ENCODE results near the gene NPY4R2. TPM values are rescaled to one million over a fixed set of nuclear protein-coding genes. Genes with fewer than 3 reads are reported as not detected.
"Not testable (repeated sequence)": the region's sequence is repeated elsewhere in the genome, so short reads cannot be mapped to it uniquely, and the experiment has no call there.

Gene NPY4R2
- total RNA-seq, 2 donors from 2014 or later = 5.6 to 8.9 TPM

DNA sequence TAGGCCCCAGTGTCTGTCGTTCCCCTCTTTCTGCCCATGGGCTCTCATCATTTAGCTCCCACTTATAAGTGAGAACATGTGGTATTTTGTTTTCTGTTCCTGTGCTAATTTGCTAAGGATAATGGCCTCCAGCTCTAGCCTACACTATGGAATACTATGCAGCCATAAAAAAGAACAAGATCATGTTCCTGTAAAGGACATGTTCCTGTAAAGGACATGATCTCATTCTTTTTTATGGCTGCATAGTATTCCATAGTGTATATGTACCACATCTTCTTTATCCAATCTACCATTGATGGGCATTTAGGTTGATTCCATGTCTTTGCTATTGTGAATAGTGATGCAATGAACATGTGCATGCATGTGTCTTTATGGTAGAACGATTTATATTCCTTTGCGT is 19.2 kb downstream of the NPY4R2 start:
- intact Hi-C loops (cut with DNase I); H3K27me3 ChIP-seq (replicated peaks; ENCODE audit: insufficient read depth); DNase-seq (ENCODE audit: low spot score); H3K36me3 ChIP-seq; H3K27ac ChIP-seq; H3K9me3 ChIP-seq; H3K4me3 ChIP-seq; H3K4me1 ChIP-seq (replicated peaks): not testable (repeated sequence)
- WGBS = 90% methylated on average over 1 of the region's 3 CpGs

DNA sequence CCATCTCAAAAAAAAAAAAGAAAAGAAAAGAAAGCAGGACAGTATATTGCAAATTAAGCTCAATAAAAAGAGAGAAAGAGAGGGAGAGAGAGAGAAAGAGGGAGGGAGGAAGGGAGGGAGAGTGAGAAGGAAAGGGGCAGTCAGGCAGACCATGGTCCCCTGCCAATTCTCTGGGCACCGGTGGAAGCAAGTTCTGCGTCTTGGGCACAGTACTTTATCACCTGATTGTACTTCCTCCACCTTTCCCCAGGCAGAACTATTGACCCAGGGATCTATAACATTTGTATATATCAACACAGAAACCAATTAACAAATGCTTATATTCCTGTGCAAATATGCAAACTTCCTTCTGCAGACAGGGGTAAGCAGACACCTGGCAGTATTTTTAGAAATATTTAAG is 22.4 kb downstream of the NPY4R2 start:
- H3K36me3 ChIP-seq; H3K9me3 ChIP-seq; H3K27me3 ChIP-seq (replicated peaks; ENCODE audit: insufficient read depth); H3K4me1 ChIP-seq (replicated peaks); H3K4me3 ChIP-seq; intact Hi-C loops (cut with DNase I): not testable (repeated sequence)
- H3K27ac ChIP-seq = peak overlapping the region in 1 of 2 donors; percentile 69
- peak; percentile 54 for DNase-seq (ENCODE audit: low spot score)
- WGBS = 20% methylated on average over 2 of the region's 2 CpGs

DNA sequence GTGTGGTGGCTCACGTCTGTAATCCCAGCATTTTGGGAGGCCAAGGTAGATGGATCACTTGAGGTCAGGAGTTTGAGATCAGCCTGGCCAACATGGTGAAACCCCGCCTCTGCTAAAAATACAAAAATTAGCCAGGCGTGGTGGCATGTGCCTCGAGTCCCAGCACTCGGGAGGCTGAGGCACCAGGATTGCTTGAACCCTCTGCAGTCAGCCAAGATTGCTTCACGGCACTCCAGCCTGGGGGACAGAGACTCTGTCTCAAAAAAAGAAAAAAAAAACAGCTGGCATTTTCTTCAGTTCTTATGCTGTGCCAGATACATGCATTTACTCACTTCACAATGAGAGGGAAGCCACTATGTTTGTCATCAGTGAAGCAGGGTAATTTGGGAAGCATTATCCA is 22.9 kb downstream of the NPY4R2 start:
- H3K4me1 ChIP-seq (replicated peaks); DNase-seq (ENCODE audit: low spot score); H3K9me3 ChIP-seq; intact Hi-C loops (cut with DNase I); H3K4me3 ChIP-seq; H3K27me3 ChIP-seq (replicated peaks; ENCODE audit: insufficient read depth); H3K36me3 ChIP-seq: not testable (repeated sequence)
- WGBS = 52% methylated on average over 6 of the region's 6 CpGs
- peak overlapping the region; percentile 26 to 69 for H3K27ac ChIP-seq

GRCh38 chr10:47942351-47943019 is 24.0 kb downstream of the NPY4R2 start:
- H3K27me3 ChIP-seq (replicated peaks; ENCODE audit: insufficient read depth); intact Hi-C loops (cut with DNase I); H3K4me3 ChIP-seq; H3K4me1 ChIP-seq (replicated peaks); H3K27ac ChIP-seq; DNase-seq (ENCODE audit: low spot score); H3K36me3 ChIP-seq; H3K9me3 ChIP-seq: not testable (repeated sequence)
- WGBS = 51% methylated on average over 5 of the region's 8 CpGs

- H3K4me3 ChIP-seq; H3K9me3 ChIP-seq; DNase-seq (ENCODE audit: low spot score); H3K27me3 ChIP-seq (replicated peaks; ENCODE audit: insufficient read depth); intact Hi-C loops (cut with DNase I); H3K4me1 ChIP-seq (replicated peaks); H3K27ac ChIP-seq; H3K36me3 ChIP-seq: not testable (repeated sequence)
- WGBS = no CpG with 5 or more reads among the region's 4 CpGs
Measured at GRCh38 chr10:47943328-47943727, 24.9 kb downstream of the NPY4R2 start.

DNA sequence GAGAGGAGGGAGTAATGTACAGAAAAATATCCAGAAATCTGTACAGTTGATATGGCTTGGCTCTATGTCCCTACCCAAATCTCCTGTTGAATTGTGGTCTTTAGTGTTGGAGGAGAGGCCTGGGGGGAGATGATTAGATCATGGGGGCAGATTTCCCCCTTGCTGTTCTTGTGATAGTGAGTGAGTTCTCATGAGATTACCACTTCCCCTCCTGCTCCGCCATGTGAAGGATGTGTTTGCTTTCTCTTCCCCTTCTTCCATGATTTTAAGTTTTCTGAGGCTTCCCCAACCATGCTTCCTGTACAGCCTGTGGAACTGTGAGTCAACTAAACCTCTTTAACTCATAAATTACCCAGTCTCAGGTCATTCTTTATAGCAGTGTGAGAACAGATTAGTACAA is 29.0 kb downstream of the NPY4R2 start:
- DNase-seq (ENCODE audit: low spot score); H3K27ac ChIP-seq; H3K36me3 ChIP-seq; H3K4me3 ChIP-seq; H3K4me1 ChIP-seq (replicated peaks); intact Hi-C loops (cut with DNase I); H3K9me3 ChIP-seq; H3K27me3 ChIP-seq (replicated peaks; ENCODE audit: insufficient read depth): not testable (repeated sequence)
- 92% methylated on average over 1 of the region's 1 CpG for WGBS

- 89% methylated on average over 8 of the region's 8 CpGs for WGBS
- intact Hi-C loops (cut with DNase I); H3K4me1 ChIP-seq (replicated peaks); H3K9me3 ChIP-seq; H3K27me3 ChIP-seq (replicated peaks; ENCODE audit: insufficient read depth); H3K36me3 ChIP-seq; H3K4me3 ChIP-seq; DNase-seq (ENCODE audit: low spot score); H3K27ac ChIP-seq: not testable (repeated sequence)
Measured at GRCh38 chr10:47957158-47957557, 38.7 kb downstream of the NPY4R2 start.

GRCh38 chr10:47959677-47960076 is 41.2 kb downstream of the NPY4R2 start:
- H3K4me3 ChIP-seq; H3K27ac ChIP-seq; H3K4me1 ChIP-seq (replicated peaks); H3K27me3 ChIP-seq (replicated peaks; ENCODE audit: insufficient read depth); DNase-seq (ENCODE audit: low spot score); intact Hi-C loops (cut with DNase I); H3K36me3 ChIP-seq; H3K9me3 ChIP-seq: not testable (repeated sequence)
- 81% methylated on average over 4 of the region's 5 CpGs for WGBS

GRCh38 chr10:47960699-47961098 is 42.2 kb downstream of the NPY4R2 start:
- intact Hi-C loops (cut with DNase I); DNase-seq (ENCODE audit: low spot score); H3K4me3 ChIP-seq; H3K9me3 ChIP-seq; H3K36me3 ChIP-seq; H3K4me1 ChIP-seq (replicated peaks); H3K27me3 ChIP-seq (replicated peaks; ENCODE audit: insufficient read depth); H3K27ac ChIP-seq: not testable (repeated sequence)
- no CpG with 5 or more reads among the region's 2 CpGs for WGBS

DNA sequence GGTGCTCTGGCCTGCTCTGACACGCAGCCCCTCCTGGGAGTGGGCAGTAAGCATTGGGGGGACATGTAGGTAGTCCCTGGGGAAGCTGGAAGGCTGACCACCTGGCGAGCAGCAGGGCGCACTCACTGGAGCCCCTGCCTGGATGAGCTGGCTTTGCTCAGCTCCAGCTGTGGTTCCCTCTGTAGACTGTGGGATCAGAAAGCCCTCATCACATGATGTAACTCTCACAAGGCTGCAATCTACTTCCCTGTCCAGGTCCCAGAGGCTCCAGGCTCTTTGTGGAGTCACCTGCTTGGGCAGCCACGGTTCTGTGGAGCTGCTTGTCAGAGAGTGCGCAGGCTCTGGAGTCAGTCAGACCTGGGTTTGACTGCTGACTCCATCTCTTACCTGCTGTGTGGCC is 44.3 kb downstream of the NPY4R2 start:
- DNase-seq (ENCODE audit: low spot score); H3K4me1 ChIP-seq (replicated peaks); H3K27me3 ChIP-seq (replicated peaks; ENCODE audit: insufficient read depth); H3K9me3 ChIP-seq; intact Hi-C loops (cut with DNase I); H3K4me3 ChIP-seq; H3K27ac ChIP-seq; H3K36me3 ChIP-seq: not testable (repeated sequence)
- WGBS = no CpG with 5 or more reads among the region's 5 CpGs

GRCh38 chr10:47964280-47965063 is 46.0 kb downstream of the NPY4R2 start:
- H3K4me1 ChIP-seq (replicated peaks); DNase-seq (ENCODE audit: low spot score); H3K9me3 ChIP-seq; intact Hi-C loops (cut with DNase I); H3K36me3 ChIP-seq; H3K4me3 ChIP-seq; H3K27me3 ChIP-seq (replicated peaks; ENCODE audit: insufficient read depth); H3K27ac ChIP-seq: not testable (repeated sequence)
- no CpG with 5 or more reads among the region's 14 CpGs for WGBS

GRCh38 chr10:47968988-47969387 is 50.5 kb downstream of the NPY4R2 start:
- intact Hi-C loops (cut with DNase I) = not testable (repeated sequence)

GRCh38 chr10:47970047-47970446 is 51.6 kb downstream of the NPY4R2 start:
- H3K27ac ChIP-seq; H3K27me3 ChIP-seq (replicated peaks; ENCODE audit: insufficient read depth); H3K9me3 ChIP-seq; intact Hi-C loops (cut with DNase I); H3K36me3 ChIP-seq; H3K4me3 ChIP-seq; DNase-seq (ENCODE audit: low spot score); H3K4me1 ChIP-seq (replicated peaks): not testable (repeated sequence)
- 74% methylated on average over 3 of the region's 3 CpGs for WGBS

More at GRCh38 chr10:47968988-47969387, 50.5 kb downstream of the NPY4R2 start:
- H3K4me1 ChIP-seq (replicated peaks); H3K27ac ChIP-seq; H3K4me3 ChIP-seq; DNase-seq (ENCODE audit: low spot score); H3K9me3 ChIP-seq; H3K36me3 ChIP-seq; H3K27me3 ChIP-seq (replicated peaks; ENCODE audit: insufficient read depth): not testable (repeated sequence)
- WGBS = 94% methylated on average over 4 of the region's 6 CpGs

Measured in prostate gland (tissue), 2 donors.